ENCODE data around the gene PKMYT1.

DNA sequence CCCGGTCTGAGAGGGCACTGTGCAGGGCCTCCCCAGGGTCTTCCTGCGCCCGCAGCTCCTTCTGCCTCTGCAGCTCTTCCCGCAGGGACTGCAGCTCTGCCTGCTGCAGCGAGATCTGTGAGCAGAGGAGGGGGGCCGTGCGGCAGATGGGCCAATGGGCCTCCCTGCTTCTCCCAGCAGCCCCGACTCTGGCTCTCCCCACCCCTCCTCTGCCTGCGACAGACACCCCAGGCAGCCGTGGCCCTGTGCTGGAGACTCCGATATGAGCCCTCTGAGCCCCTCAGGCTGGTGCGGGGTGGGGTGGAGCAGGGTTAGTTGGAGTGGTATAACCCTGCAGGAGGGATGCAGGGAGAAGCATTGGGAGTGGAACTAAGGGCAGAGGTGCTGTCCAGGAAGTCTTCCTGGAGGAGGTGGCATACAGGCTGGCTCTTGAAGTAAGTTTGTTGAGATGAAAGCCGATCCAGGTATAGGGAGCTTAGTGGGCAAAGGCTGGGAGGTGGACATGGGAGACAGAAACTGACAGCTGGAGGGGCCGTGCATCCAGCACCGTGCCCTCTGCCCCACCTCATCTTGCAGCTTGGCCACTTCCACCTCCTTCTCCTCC is 48.6 kb upstream of the PKMYT1 start:
- TF ChIP-seq, protein P1, sequence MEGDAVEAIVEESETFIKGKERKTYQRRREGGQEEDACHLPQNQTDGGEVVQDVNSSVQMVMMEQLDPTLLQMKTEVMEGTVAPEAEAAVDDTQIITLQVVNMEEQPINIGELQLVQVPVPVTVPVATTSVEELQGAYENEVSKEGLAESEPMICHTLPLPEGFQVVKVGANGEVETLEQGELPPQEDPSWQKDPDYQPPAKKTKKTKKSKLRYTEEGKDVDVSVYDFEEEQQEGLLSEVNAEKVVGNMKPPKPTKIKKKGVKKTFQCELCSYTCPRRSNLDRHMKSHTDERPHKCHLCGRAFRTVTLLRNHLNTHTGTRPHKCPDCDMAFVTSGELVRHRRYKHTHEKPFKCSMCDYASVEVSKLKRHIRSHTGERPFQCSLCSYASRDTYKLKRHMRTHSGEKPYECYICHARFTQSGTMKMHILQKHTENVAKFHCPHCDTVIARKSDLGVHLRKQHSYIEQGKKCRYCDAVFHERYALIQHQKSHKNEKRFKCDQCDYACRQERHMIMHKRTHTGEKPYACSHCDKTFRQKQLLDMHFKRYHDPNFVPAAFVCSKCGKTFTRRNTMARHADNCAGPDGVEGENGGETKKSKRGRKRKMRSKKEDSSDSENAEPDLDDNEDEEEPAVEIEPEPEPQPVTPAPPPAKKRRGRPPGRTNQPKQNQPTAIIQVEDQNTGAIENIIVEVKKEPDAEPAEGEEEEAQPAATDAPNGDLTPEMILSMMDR (IDR thresholded peaks at IDR 0.05) = no peak
- TF ChIP-seq EP300 (IDR thresholded peaks at IDR 0.05; ENCODE audit: borderline replicate concordance in 1 of 2, low read depth in 1 of 2, low read length in 1 of 2) (no peak), RXRA (IDR thresholded peaks at IDR 0.05; ENCODE audit: borderline replicate concordance, low read depth) (no peak), GABPA (IDR thresholded peaks at IDR 0.05; ENCODE audit: low read depth) (no peak), YY1 (IDR thresholded peaks at IDR 0.05; ENCODE audit: low read depth) (no peak)
- TF ChIP-seq, protein P2, sequence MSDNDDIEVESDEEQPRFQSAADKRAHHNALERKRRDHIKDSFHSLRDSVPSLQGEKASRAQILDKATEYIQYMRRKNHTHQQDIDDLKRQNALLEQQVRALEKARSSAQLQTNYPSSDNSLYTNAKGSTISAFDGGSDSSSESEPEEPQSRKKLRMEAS (IDR thresholded peaks at IDR 0.05; ENCODE audit: low read depth) = no peak

Measured in SK-N-SH (cell line).